DLD1 (cell line): ENCODE measurements around the gene MTRF1L.
"Not testable (repeated sequence)": the region's sequence is repeated elsewhere in the genome, so short reads cannot be mapped to it uniquely, and the experiment has no call there.

ENCODE experiments used
- in situ Hi-C: cut with HindIII; loops from 2 replicates; pipeline ENCODE4 v1.10.0; 2017; ENCODE audit warnings: low sequenced_read_pairs

The MTRF1L gene

GRCh38 chr6:152973916-152974315, 28.6 kb downstream of the MTRF1L start:
- in situ Hi-C loops: no loop called here

- in situ Hi-C loops: no loop called here
Measured at GRCh38 chr6:152969688-152970418, 32.7 kb downstream of the MTRF1L start.

GRCh38 chr6:152966168-152966894, 36.2 kb downstream of the MTRF1L start:
- in situ Hi-C loops: not testable (repeated sequence)

DNA sequence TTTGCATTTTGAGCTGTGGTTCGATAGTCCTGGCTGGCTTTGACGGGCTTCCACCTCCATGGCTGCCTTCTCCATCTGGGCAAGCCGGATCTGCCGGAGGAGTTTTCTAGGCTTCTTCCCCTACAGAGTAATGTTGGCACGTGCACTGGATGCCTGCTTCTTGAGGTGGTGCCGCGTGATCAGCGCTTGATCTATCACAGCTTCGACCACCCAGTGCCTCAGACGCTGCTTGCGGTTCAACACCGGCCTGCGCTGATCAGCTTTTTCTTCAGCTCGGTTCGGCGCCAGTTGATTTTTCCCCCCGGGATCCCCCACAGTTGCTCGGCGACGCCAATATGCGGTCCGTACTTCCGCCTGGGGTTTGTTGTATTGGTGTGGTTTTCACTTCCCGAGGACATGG, 43.2 kb downstream of the MTRF1L start:
- in situ Hi-C loops: no loop called here

DNA sequence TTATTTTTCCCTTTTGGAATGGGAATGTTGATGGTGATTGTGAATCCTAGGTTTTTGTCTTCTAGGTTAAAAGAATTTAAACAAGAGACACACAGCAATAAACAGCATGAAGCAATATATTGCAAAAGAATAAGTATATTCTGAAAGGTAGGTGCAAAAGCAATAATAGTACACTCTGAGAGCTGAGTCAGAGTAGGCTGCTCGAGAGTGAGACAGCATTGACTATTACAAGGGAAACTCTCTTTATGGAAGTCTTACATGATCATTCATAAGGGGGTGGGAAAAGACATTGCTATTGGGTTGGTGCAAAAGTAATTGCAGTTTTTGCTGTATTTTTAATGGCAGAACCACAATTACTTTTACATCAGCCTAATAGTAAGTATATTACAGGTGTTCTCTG, 44.7 kb downstream of the MTRF1L start:
- in situ Hi-C loops: no loop called here

DNA sequence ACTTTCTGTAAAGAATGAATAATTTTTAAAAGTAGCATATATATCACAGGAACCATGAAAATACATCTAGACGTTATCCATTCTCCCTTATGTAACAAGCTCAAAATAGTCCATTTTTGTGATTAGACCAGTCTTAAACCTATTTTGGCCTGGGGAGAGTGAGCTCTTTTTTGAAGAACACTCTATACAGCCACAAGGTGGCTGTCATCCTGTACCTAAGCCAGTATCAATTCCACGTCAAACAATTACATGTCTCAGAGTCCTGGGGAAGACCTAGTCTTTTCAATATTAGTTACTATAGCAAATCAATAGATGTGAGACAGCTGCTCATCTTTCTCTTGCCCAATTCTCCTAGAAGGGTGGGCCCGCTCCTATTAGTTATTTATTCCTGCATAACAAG, 48.1 kb downstream of the MTRF1L start:
- in situ Hi-C loops: no loop called here

- in situ Hi-C loops: no loop called here
Measured at GRCh38 chr6:152952866-152953509, 49.5 kb downstream of the MTRF1L start.

GRCh38 chr6:152952045-152952444, 50.5 kb downstream of the MTRF1L start:
- in situ Hi-C loops: no loop called here

GRCh38 chr6:152950240-152950639, 52.3 kb downstream of the MTRF1L start:
- in situ Hi-C loops: no loop called here

- in situ Hi-C loops: no loop called here
Measured at GRCh38 chr6:152948150-152948768, 54.2 kb downstream of the MTRF1L start.

- in situ Hi-C loops: no loop called here
Measured at GRCh38 chr6:152946995-152947394, 55.5 kb downstream of the MTRF1L start.

DNA sequence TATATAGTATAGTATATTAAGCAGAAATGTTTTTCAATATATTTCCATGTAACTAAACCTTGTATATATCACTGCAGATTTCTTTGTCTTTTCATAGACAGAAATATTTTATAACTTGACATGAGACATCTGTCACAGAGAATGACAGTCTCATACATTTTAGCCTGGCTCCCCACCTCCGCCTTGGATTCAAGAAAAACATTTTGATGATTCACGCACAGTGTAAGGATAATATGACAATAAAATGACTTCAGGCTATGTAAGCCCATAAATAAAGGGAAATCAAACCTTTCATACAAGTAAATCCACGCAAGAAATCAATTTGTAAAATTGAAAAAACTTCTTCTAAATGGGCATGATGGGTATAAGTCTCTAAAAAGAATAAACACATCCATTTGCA, 56.0 kb downstream of the MTRF1L start:
- in situ Hi-C loops: no loop called here

DNA sequence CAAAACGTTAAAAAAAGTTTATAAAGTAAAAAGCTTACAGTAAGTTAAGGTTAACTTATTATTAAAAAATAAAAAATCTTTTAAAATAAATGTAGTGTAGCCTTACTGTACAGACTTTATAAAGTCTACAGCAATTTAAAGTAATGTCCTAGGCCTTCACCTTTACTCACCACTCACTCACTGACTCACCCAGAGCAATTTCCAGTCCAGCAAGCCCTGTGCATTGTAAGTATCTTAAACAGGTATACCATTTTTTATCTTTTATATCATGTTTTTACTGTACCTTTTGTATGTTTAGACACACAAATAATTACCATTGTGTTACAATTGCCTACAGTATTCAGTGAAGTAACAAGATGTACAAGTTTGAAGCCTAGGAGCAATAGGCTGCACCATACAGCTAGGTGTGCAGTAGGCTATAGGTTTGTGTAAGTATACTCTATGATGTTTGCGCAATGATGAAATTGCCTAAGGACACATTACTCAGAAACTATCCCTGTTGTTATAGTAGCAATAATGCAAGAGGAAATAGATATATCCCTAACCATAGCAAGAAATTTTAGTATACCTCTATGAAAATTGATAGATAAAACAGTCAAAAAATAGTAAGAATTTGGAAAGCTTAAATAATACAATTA, 59.1 kb downstream of the MTRF1L start:
- in situ Hi-C loops: no loop called here

DNA sequence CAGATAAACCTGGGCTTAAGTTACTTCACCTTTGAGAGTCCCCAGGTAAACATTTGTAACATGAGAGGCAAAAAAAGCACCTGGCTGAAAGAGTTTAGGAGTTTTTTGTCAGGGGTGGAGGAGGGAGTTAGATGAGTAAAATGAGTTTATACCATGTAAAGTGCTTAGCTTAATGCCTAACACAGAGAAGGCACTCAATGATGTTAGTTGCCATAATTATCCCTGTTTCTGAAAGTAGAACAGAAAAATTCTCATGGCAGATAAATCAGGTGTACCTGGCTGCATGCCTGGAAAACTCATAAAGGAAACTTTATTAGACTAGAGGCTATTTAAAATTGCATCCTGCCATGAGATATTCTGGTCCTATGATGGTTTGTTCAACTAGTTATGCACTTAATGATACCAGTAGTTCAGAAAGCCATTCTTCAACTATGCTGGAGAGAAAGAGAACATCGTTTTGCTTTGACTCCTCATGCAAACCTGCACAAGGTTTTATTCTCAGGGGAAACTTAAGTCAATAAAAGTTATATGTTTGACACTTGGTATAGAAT, 60.1 kb downstream of the MTRF1L start:
- in situ Hi-C loops: no loop called here

DNA sequence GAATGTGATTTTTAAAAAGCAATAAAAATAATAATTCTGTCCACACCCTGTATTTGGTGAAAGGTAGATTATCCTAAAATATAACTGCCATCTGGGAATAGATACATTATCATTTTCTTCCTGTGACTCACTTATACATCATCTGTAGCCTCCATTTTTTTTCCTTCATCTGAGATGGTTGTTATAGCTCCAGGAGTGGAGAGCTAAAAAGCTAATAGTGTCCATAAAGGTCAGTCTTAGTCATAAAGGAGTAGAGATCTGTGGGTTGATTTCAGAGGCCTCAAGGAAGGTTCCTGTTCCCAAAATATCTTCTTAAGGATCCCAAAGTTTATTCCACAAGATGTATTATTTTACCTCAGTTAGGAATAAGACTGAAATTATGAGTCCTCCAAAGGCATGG, 60.8 kb downstream of the MTRF1L start:
- in situ Hi-C loops: no loop called here
